HepG2 (cell line): Measurements from ENCODE around the gene HRCT1. TPM values are rescaled to one million over a fixed set of nuclear protein-coding genes. Genes with fewer than 3 reads are reported as not detected.

Experiments
- ATAC-seq: fragments of 200-7000 bp; cut with Tn5 transposase; 3 replicates; pipeline ENCODE4 v1.9.1; 2020; ENCODE audit warnings: mild to moderate bottlenecking, moderate library complexity
- BruUV-seq: library from RNA; stranded (reverse); fragments of 400-500 nt; replicated peaks from 2 replicates; lab custom pipeline; 2021; lab: Mats Ljungman, UMichigan
- CTCF ChIA-PET: fragments of 300-600 bp; formaldehyde crosslinking; extraction: SDS; loops from one replicate; lab custom pipeline; 2021; ENCODE audit warnings: low total read pairs, inconsistent platforms, low intra/inter-chr PET ratio; lab: Yijun Ruan, JAX
- POLR2A ChIA-PET: fragments of 350-600 bp; sonication (Branson Sonifier 250); formaldehyde crosslinking; loops from one replicate; lab custom pipeline; 2020; ENCODE audit warnings: antibody characterized with exemption, inconsistent platforms; lab: Yijun Ruan, JAX
- DNase-seq: peaks from one replicate; pipeline ENCODE4 v3.0.0-alpha.2; 2015; ENCODE audit warnings: low spot score
- FAIRE-seq: peaks from 3 replicates; lab custom pipeline; 2011; peaks lifted over from hg19 to GRCh38; lab: Jason Lieb, UNC
- H2AFZ ChIP-seq: one replicate; pipeline ENCODE4 v1.6.1; 2011; ENCODE audit warnings: low read length, inconsistent platforms
- H3K27ac ChIP-seq: fragments of 300-600 bp; 3 replicates; pipeline ENCODE4 v1.8.0; 2011; ENCODE audit warnings: mixed run types, mild to moderate bottlenecking, mixed read lengths, low read length, inconsistent platforms; ENCODE audit not compliant: insufficient read depth; ENCODE audit errors: extremely low read length
- H3K27me3 ChIP-seq, 2 experiments: fragments of 200-600 bp in 1 of 2; 2 replicates in 1 of 2; 3 replicates in 1 of 2; pipeline versions ENCODE4 v1.6.0 to v1.8.0; 2011; ENCODE audit warnings: low read length in 2 of 2, mild to moderate bottlenecking in 2 of 2, moderate library complexity in 2 of 2, inconsistent platforms in 1 of 2; ENCODE audit not compliant: insufficient read depth in 2 of 2, control insufficient read depth in 1 of 2
- H3K36me3 ChIP-seq, 2 experiments: fragments of 200-600 bp in 1 of 2; replicated peaks in 1 of 2; 2 replicates in 1 of 2; 3 replicates in 1 of 2; pipeline versions ENCODE4 v1.5.1 to v1.8.0; 2011; ENCODE audit warnings: low read length in 2 of 2, inconsistent platforms in 1 of 2; ENCODE audit not compliant: insufficient read depth in 2 of 2, control insufficient read depth in 1 of 2
- H3K4me1 ChIP-seq: 2 replicates; pipeline ENCODE4 v1.5.1; 2012; ENCODE audit warnings: low read length, inconsistent platforms; ENCODE audit not compliant: insufficient read depth
- H3K4me2 ChIP-seq: 2 replicates; pipeline ENCODE4 v1.6.0; 2011; ENCODE audit warnings: low read depth, low read length, inconsistent platforms
- H3K4me3 ChIP-seq, 3 experiments: fragments of 200-600 bp in 1 of 3; sonication (generic), shearing (Covaris generic) in 1 of 3; replicated peaks in 1 of 3; 2 replicates each; pipeline ENCODE4 v1.5.1; 2011 to 2016; ENCODE audit warnings: low read length in 3 of 3, inconsistent platforms in 2 of 3, low read depth in 2 of 3, mild to moderate bottlenecking in 2 of 3, control low read depth in 1 of 3, mixed read lengths in 1 of 3; ENCODE audit not compliant: insufficient read depth in 1 of 3
- H3K79me2 ChIP-seq: one replicate; pipeline ENCODE4 v1.6.1; 2011; ENCODE audit warnings: low read length, inconsistent platforms; ENCODE audit not compliant: insufficient read depth
- H3K9ac ChIP-seq: 2 replicates; pipeline ENCODE4 v1.6.0; 2011; ENCODE audit warnings: mild to moderate bottlenecking, low read depth, low read length, inconsistent platforms; ENCODE audit not compliant: insufficient read depth
- H3K9me3 ChIP-seq: 2 replicates; pipeline ENCODE4 v1.5.1; 2012; ENCODE audit warnings: mild to moderate bottlenecking, low read length
- H4K20me1 ChIP-seq: 2 replicates; pipeline ENCODE4 v1.6.0; 2011; ENCODE audit warnings: inconsistent platforms, mild to moderate bottlenecking, low read length, moderate library complexity; ENCODE audit not compliant: insufficient read depth
- CC2D1A ChIP-seq: sonication (generic); formaldehyde crosslinking; IDR thresholded peaks from 2 replicates; pipeline ENCODE4 v1.8.1; 2023; ENCODE audit warnings: mild to moderate bottlenecking, missing genetic modification reagents
- CEBPB ChIP-seq: IDR thresholded peaks from 2 replicates; pipeline ENCODE4 v1.6.1; 2011; ENCODE audit warnings: low read depth, low read length, improper control_type of control experiment, borderline replicate concordance
- FOSL2 ChIP-seq: sonication (generic); formaldehyde crosslinking; IDR thresholded peaks from 2 replicates; pipeline ENCODE4 v1.4.0; 2020; ENCODE audit warnings: missing genetic modification reagents
- FOXA3 ChIP-seq: IDR thresholded peaks from 2 replicates; pipeline ENCODE4 v1.6.1; 2016; ENCODE audit warnings: missing genetic modification reagents, missing compliant biosample characterization
- FOXM1 ChIP-seq: sonication (generic); formaldehyde crosslinking; IDR thresholded peaks from 2 replicates; pipeline ENCODE4 v1.5.0; 2020; ENCODE audit warnings: missing genetic modification reagents
- KDM3A ChIP-seq: IDR thresholded peaks from 2 replicates; pipeline ENCODE4 v1.6.1; 2018; ENCODE audit warnings: low read depth, missing compliant biosample characterization
- MEIS2 ChIP-seq: sonication (generic); formaldehyde crosslinking; IDR thresholded peaks from 2 replicates; pipeline ENCODE4 v1.9.0; 2021; ENCODE audit warnings: mild to moderate bottlenecking, missing genetic modification reagents
- NFE2 ChIP-seq: sonication (generic); formaldehyde crosslinking; IDR thresholded peaks from 2 replicates; pipeline ENCODE4 v1.4.0; 2020; ENCODE audit warnings: missing genetic modification reagents
- RCOR2 ChIP-seq: IDR thresholded peaks from 2 replicates; pipeline ENCODE4 v1.6.1; 2016; ENCODE audit warnings: missing biosample characterization, missing genetic modification reagents
- SMAD3 ChIP-seq: sonication (generic); formaldehyde crosslinking; IDR thresholded peaks from 2 replicates; pipeline ENCODE4 v1.4.0; 2020; ENCODE audit warnings: missing genetic modification reagents
- XRCC5 ChIP-seq: fragments of 200-400 bp; formaldehyde crosslinking; optimal IDR thresholded peaks from 2 replicates; pipeline ENCODE3; 2017; ENCODE audit warnings: mild to moderate bottlenecking, low read length
- WGBS: methylation state at CpG from one replicate; pipeline ENCODE4 v1.1.6; 2017; ENCODE audit warnings: low lambda C conversion rate; 5-methylcytosine and 5-hydroxymethylcytosine counted together
- in situ Hi-C: cut with HindIII; loops from 2 replicates; pipeline ENCODE4 v1.10.0; 2017; ENCODE audit warnings: low pct_unique_long_range_greater_than_20kb; ENCODE audit not compliant: extremely low pct_ligation_motif_present
- intact Hi-C: fragments of 100-400 bp; cut with micrococcal nuclease; formaldehyde crosslinking; loops from one replicate; pipeline ENCODE4 v1.10.0; 2022; ENCODE audit not compliant: unreplicated experiment
- polyA plus RNA-seq, 8 experiments: library from polyadenylated mRNA; depleted of rRNA in 3 of 8; stranded (reverse) in 7 of 8; unstranded in 1 of 8; fragments of >200 nt; fragmentation: Illumina TruSeq in 4 of 8; extraction: Trizol in 4 of 8; gene quantifications; 2 replicates each; pipeline versions ENCODE4 v1.2.1 to v1.2.3, GENCODE V29; 2011 to 2016; ENCODE audit warnings: low read depth in 4 of 8, missing spikeins in 1 of 8, mixed read lengths in 1 of 8; ENCODE audit not compliant: insufficient read depth in 1 of 8
- total RNA-seq, 5 experiments: library from RNA; depleted of rRNA; stranded (reverse); fragments of >200 nt; fragmentation: Illumina TruSeq; extraction: Trizol; gene quantifications; 2 replicates each; pipeline ENCODE4 v1.2.3, GENCODE V29; 2016; ENCODE audit warnings: low read depth in 1 of 5
- TF ChIP-seq, protein P1 (sequence below): sonication (generic); formaldehyde crosslinking; IDR thresholded peaks from 2 replicates; pipeline ENCODE4 v1.5.0; 2020; ENCODE audit warnings: mild to moderate bottlenecking, missing genetic modification reagents, borderline replicate concordance
- TF ChIP-seq, protein P2 (sequence below): sonication (generic); formaldehyde crosslinking; IDR thresholded peaks from 2 replicates; pipeline ENCODE4 v1.5.0; 2020; ENCODE audit warnings: missing genetic modification reagents
- TF ChIP-seq, protein P3 (sequence below): sonication (generic); formaldehyde crosslinking; IDR thresholded peaks from 2 replicates; pipeline ENCODE4 v1.5.0; 2020; ENCODE audit warnings: mild to moderate bottlenecking, low read depth, missing genetic modification reagents, borderline replicate concordance

Gene HRCT1
- total and polyA plus RNA-seq, 2 of the 13 experiments (the other 11 are each of a cell fraction or from before 2014, with no cell fraction given) = 0.13 TPM; not detected in 1

GRCh38 chr9:35859990-35860339, 46.0 kb upstream of the HRCT1 start:
- in situ Hi-C loops = no loop called here
- ChIA-PET CTCF (no interaction called here), POLR2A (no interaction called here)
- BruUV-seq = no TSS peak
- 13% methylated on average over 3 of the region's 3 CpGs for WGBS
- ATAC-seq (no peak), FAIRE-seq (no peak), DNase-seq (no peak)
- Histone ChIP-seq H4K20me1 (no peaks in the 10 kb centered on the region), H3K79me2 (no peaks in the 10 kb centered on the region), H3K9ac (no peak overlapping the region), H2AFZ (no peak overlapping the region), H3K27ac (no peak overlapping the region), H3K4me3 (no peak overlapping the region), H3K4me1 (no peaks in the 10 kb centered on the region), H3K36me3 (no peaks in the 10 kb centered on the region), H3K27me3 (peaks cover 1 to 23% of the 10 kb centered on the region in 2 experiments; a peak in 2 of 5 replicates), H3K9me3 (no peaks in the 10 kb centered on the region), H3K4me2 (no peak overlapping the region)
- intact Hi-C loops = no loop called here
- TF ChIP-seq, protein P1, sequence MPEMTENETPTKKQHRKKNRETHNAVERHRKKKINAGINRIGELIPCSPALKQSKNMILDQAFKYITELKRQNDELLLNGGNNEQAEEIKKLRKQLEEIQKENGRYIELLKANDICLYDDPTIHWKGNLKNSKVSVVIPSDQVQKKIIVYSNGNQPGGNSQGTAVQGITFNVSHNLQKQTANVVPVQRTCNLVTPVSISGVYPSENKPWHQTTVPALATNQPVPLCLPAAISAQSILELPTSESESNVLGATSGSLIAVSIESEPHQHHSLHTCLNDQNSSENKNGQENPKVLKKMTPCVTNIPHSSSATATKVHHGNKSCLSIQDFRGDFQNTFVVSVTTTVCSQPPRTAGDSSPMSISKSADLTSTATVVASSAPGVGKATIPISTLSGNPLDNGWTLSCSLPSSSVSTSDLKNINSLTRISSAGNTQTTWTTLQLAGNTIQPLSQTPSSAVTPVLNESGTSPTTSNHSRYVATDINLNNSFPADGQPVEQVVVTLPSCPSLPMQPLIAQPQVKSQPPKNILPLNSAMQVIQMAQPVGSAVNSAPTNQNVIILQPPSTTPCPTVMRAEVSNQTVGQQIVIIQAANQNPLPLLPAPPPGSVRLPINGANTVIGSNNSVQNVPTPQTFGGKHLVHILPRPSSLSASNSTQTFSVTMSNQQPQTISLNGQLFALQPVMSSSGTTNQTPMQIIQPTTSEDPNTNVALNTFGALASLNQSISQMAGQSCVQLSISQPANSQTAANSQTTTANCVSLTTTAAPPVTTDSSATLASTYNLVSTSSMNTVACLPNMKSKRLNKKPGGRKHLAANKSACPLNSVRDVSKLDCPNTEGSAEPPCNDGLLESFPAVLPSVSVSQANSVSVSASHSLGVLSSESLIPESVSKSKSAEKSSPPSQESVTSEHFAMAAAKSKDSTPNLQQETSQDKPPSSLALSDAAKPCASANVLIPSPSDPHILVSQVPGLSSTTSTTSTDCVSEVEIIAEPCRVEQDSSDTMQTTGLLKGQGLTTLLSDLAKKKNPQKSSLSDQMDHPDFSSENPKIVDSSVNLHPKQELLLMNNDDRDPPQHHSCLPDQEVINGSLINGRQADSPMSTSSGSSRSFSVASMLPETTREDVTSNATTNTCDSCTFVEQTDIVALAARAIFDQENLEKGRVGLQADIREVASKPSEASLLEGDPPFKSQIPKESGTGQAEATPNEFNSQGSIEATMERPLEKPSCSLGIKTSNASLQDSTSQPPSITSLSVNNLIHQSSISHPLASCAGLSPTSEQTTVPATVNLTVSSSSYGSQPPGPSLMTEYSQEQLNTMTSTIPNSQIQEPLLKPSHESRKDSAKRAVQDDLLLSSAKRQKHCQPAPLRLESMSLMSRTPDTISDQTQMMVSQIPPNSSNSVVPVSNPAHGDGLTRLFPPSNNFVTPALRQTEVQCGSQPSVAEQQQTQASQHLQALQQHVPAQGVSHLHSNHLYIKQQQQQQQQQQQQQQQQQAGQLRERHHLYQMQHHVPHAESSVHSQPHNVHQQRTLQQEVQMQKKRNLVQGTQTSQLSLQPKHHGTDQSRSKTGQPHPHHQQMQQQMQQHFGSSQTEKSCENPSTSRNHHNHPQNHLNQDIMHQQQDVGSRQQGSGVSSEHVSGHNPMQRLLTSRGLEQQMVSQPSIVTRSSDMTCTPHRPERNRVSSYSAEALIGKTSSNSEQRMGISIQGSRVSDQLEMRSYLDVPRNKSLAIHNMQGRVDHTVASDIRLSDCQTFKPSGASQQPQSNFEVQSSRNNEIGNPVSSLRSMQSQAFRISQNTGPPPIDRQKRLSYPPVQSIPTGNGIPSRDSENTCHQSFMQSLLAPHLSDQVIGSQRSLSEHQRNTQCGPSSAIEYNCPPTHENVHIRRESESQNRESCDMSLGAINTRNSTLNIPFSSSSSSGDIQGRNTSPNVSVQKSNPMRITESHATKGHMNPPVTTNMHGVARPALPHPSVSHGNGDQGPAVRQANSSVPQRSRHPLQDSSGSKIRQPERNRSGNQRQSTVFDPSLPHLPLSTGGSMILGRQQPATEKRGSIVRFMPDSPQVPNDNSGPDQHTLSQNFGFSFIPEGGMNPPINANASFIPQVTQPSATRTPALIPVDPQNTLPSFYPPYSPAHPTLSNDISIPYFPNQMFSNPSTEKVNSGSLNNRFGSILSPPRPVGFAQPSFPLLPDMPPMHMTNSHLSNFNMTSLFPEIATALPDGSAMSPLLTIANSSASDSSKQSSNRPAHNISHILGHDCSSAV (CRISPR knock-in tag) = no peak
- TF ChIP-seq CEBPB (no peak), FOXM1 (CRISPR knock-in tag) (no peak), SMAD3 (no peak), FOSL2 (CRISPR knock-in tag) (no peak), KDM3A (CRISPR knock-in tag) (no peak), CC2D1A (CRISPR knock-in tag) (no peak), RCOR2 (CRISPR knock-in tag) (no peak), NFE2 (CRISPR knock-in tag) (no peak), MEIS2 (CRISPR knock-in tag) (no peak), XRCC5 (no peak), FOXA3 (CRISPR knock-in tag) (no peak)
- TF ChIP-seq, protein P2, sequence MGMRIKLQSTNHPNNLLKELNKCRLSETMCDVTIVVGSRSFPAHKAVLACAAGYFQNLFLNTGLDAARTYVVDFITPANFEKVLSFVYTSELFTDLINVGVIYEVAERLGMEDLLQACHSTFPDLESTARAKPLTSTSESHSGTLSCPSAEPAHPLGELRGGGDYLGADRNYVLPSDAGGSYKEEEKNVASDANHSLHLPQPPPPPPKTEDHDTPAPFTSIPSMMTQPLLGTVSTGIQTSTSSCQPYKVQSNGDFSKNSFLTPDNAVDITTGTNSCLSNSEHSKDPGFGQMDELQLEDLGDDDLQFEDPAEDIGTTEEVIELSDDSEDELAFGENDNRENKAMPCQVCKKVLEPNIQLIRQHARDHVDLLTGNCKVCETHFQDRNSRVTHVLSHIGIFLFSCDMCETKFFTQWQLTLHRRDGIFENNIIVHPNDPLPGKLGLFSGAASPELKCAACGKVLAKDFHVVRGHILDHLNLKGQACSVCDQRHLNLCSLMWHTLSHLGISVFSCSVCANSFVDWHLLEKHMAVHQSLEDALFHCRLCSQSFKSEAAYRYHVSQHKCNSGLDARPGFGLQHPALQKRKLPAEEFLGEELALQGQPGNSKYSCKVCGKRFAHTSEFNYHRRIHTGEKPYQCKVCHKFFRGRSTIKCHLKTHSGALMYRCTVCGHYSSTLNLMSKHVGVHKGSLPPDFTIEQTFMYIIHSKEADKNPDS = no peak
- TF ChIP-seq, protein P3, sequence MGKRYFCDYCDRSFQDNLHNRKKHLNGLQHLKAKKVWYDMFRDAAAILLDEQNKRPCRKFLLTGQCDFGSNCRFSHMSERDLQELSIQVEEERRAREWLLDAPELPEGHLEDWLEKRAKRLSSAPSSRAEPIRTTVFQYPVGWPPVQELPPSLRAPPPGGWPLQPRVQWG (CRISPR knock-in tag) = no peak
